ENCODE results near the gene MLLT3. TPM values are rescaled to one million over a fixed set of nuclear protein-coding genes. Genes with fewer than 3 reads are reported as not detected.

MLLT3 gene
- total RNA-seq, result 10 to 100 TPM in 3 of 4 donors, 1 to 10 TPM in 1; 9.4 to 38.2 (median 30.2) TPM

DNA sequence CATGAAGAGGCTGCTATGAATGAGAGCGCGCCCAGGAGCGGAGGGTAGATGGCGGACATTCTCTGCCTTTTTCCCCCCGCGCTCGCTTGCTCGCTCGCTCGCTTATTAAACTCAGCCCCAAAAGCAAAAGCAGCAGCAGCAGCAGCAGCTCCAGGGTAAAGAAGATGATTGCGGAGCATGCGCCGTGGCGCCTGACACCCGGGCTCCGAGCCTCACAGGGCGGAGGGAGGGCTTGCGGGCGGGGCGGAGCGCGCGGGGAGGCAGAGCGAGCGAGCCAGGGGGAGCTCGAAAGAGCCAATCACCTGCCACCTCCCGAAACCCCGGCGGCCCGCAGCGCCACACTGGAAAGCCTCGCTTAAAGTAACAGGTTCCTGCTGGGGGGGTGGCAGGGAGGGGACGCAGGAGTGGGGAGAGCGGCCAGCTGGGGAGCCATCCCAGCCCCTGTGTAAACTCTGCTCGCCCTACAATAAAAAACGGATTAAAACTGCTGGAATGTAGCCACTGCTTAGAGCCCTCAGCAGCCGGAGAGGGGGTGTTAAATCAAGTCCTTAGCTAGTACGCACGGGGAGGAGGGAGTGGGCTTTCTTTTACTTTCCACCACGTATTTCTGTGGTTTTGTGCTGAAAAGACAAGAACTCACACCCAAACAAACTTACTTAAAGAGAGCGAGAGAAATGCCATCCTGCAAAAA lies at the start of gene MLLT3:
Gene MLLT3 (minus strand): TSS at position 170 of the 691 bp plus-strand sequence.
- no peaks in the 10 kb centered on the region for H3K36me3 ChIP-seq
- no peaks in the 10 kb centered on the region for H3K27me3 ChIP-seq
- peak; percentile 97 for DNase-seq
- H3K27ac ChIP-seq, result peak within 1 kb of the TSS; percentile 90 to 98 (median 94)
- 1% methylated on average over 41 of the region's 41 CpGs; no CpG with 5 or more reads in 1 of the 2 donors for WGBS, 2 donors (ENCODE audit: low coverage in 1 of 2)
- intact Hi-C loops (cut with DNase I; ENCODE audit: low total_unique reads) (loop anchor here (5.0 to 10.0 kb wide), 4 partner anchors 60 to 698 kb away; partner anchors contain the start of gene FOCAD), in situ Hi-C loops (cut with MboI; ENCODE audit: low pct_ligation_motif_present in 1 of 4, low pct_unique_long_range_greater_than_20kb in 1 of 4, low sequenced_read_pairs in 3 of 4) (loop anchor here in 3 of 4 donors (10.0 kb wide), 2 partner anchors 268 to 322 kb away; no protein-coding TSS in a partner anchor)
- no peaks in the 10 kb centered on the region for H3K9me3 ChIP-seq
- H3K4me3 ChIP-seq, result peak within 1 kb of the TSS; percentile 74 to 94 (median 85)
- TF ChIP-seq POLR2A (IDR thresholded peaks at IDR 0.05) (peak; percentile 75), EP300 (IDR thresholded peaks at IDR 0.05; ENCODE audit: low read depth) (no peak), POLR2AphosphoS5 (IDR thresholded peaks at IDR 0.05) (peak; percentile 91 to 96 (median 95))
- TF ChIP-seq, protein P1, sequence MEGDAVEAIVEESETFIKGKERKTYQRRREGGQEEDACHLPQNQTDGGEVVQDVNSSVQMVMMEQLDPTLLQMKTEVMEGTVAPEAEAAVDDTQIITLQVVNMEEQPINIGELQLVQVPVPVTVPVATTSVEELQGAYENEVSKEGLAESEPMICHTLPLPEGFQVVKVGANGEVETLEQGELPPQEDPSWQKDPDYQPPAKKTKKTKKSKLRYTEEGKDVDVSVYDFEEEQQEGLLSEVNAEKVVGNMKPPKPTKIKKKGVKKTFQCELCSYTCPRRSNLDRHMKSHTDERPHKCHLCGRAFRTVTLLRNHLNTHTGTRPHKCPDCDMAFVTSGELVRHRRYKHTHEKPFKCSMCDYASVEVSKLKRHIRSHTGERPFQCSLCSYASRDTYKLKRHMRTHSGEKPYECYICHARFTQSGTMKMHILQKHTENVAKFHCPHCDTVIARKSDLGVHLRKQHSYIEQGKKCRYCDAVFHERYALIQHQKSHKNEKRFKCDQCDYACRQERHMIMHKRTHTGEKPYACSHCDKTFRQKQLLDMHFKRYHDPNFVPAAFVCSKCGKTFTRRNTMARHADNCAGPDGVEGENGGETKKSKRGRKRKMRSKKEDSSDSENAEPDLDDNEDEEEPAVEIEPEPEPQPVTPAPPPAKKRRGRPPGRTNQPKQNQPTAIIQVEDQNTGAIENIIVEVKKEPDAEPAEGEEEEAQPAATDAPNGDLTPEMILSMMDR (IDR thresholded peaks at IDR 0.05), result peak in 2 of 5 experiments; percentile 7 to 11
- H3K4me1 ChIP-seq, result peaks cover 9 to 42% (median 25%) of the 10 kb centered on the region in 4 donors

DNA sequence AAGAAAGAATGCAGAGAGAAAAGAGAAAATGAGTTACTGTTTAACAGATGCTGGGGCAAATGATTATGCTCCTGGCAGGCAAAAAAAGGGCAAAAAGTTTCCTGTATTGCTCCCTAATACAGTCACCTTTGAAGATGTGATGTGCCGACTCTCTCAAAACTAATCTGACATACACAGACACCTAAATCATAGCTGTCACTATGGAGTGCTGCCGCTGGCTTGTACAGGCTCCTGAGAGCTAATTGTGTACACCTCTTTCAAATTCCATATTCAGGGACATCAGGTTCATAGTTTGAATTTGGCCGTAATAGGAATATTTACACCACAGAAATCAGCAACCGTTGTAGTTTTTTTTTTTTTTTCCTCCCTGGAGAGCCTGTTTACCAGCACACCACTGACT lies 49.3 kb upstream of the MLLT3 start:
- WGBS, 2 donors (ENCODE audit: low coverage in 1 of 2), result 48 to 81% methylated on average over 3 to 4 of the region's 4 CpGs
- no peak overlapping the region for H3K27ac ChIP-seq
- no peaks in the 10 kb centered on the region for H3K27me3 ChIP-seq
- intact Hi-C loops (cut with DNase I; ENCODE audit: low total_unique reads), result no loop called here
- H3K9me3 ChIP-seq, result no peaks in the 10 kb centered on the region
- TF ChIP-seq EP300 (IDR thresholded peaks at IDR 0.05; ENCODE audit: low read depth), result no peak
- no peak for DNase-seq
- no peaks in the 10 kb centered on the region for H3K36me3 ChIP-seq
- peaks cover 0 to 3% (median 1%) of the 10 kb centered on the region in 4 donors for H3K4me1 ChIP-seq
- in situ Hi-C loops (cut with MboI; ENCODE audit: low pct_ligation_motif_present in 1 of 4, low pct_unique_long_range_greater_than_20kb in 1 of 4, low sequenced_read_pairs in 3 of 4), result no loop called here
- no peak overlapping the region for H3K4me3 ChIP-seq

DNA sequence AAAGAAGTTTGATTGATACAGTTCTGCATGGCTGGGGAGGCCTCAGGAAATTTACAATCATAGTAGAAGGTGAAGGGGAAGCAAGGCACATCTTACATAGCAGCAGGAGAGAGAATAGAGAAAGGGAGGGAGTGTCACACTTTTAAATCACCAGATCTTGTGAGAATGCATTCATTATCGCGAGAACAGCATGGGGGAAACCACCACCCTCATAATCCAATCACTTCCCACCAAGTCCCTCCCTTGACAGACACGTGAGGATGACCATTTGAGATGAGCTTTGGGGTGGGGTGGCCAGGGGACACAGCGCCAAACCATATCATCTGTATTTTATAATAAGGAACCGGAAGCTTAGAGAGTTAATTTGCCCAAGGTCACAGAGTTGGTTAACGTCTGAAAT lies 48.1 kb upstream of the MLLT3 start:
- TF ChIP-seq, protein P1 (IDR thresholded peaks at IDR 0.05), result no peak
- no peak for TF ChIP-seq POLR2AphosphoS5 (IDR thresholded peaks at IDR 0.05)
- no peak for TF ChIP-seq EP300 (IDR thresholded peaks at IDR 0.05; ENCODE audit: low read depth)
- no peak for TF ChIP-seq POLR2A (IDR thresholded peaks at IDR 0.05)
- no peaks in the 10 kb centered on the region for H3K36me3 ChIP-seq
- WGBS, 2 donors (ENCODE audit: low coverage in 1 of 2), result 49 to 51% methylated on average over 6 of the region's 6 CpGs
- in situ Hi-C loops (cut with MboI; ENCODE audit: low pct_ligation_motif_present in 1 of 4, low pct_unique_long_range_greater_than_20kb in 1 of 4, low sequenced_read_pairs in 3 of 4) (no loop called here), intact Hi-C loops (cut with DNase I; ENCODE audit: low total_unique reads) (no loop called here)
- H3K4me3 ChIP-seq, result no peak overlapping the region
- no peak overlapping the region for H3K27ac ChIP-seq
- no peaks in the 10 kb centered on the region for H3K27me3 ChIP-seq
- no peaks in the 10 kb centered on the region for H3K9me3 ChIP-seq
- H3K4me1 ChIP-seq, result peaks cover 0 to 3% (median 1%) of the 10 kb centered on the region in 4 donors
- DNase-seq, result no peak

DNA sequence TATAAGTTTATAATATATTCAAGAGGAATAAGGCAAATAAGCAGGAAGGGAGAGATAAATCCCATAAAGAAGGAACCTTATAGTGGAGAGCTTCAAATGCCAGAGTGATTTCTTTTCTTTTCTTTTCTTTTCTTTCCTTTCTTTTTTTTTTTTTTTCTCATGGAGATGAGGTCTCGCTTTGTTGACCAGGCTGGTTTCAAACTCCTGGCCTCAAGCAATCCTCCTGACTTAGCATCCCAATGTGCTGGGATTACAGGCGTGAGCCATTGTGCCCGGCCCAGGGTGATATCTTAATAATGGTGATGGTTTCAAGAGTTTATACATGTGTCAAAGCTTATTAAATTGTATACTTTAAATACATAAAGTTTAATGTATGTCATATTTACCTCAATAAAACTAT lies 42.2 kb upstream of the MLLT3 start:
- intact Hi-C loops (cut with DNase I; ENCODE audit: low total_unique reads) (no loop called here), in situ Hi-C loops (cut with MboI; ENCODE audit: low pct_ligation_motif_present in 1 of 4, low pct_unique_long_range_greater_than_20kb in 1 of 4, low sequenced_read_pairs in 3 of 4) (no loop called here)
- H3K36me3 ChIP-seq, result no peaks in the 10 kb centered on the region
- no peaks in the 10 kb centered on the region for H3K27me3 ChIP-seq
- no peaks in the 10 kb centered on the region for H3K9me3 ChIP-seq
- no peak overlapping the region for H3K27ac ChIP-seq
- WGBS, 2 donors (ENCODE audit: low coverage in 1 of 2), result 95 to 100% methylated on average over 3 of the region's 3 CpGs
- peaks cover 0 to 16% (median 0%) of the 10 kb centered on the region in 4 donors for H3K4me1 ChIP-seq
- DNase-seq, result no peak
- TF ChIP-seq POLR2A (IDR thresholded peaks at IDR 0.05) (no peak), POLR2AphosphoS5 (IDR thresholded peaks at IDR 0.05) (no peak), EP300 (IDR thresholded peaks at IDR 0.05; ENCODE audit: low read depth) (no peak)
- TF ChIP-seq, protein P1 (IDR thresholded peaks at IDR 0.05), result no peak
- H3K4me3 ChIP-seq, result no peak overlapping the region
